Endodermal cell (in vitro differentiated cells): ENCODE results near the gene RALGPS1. TPM values are rescaled to one million over a fixed set of nuclear protein-coding genes. Genes with fewer than 3 reads are reported as not detected.

Experiments used
- DNase-seq: peaks from one replicate; pipeline ENCODE4 v3.0.0-alpha.2; 2017
- H3K27ac ChIP-seq: 2 replicates; pipeline ENCODE4 v1.5.1; 2013; ENCODE audit warnings: mild to moderate bottlenecking, low read depth, low read length, moderate library complexity
- H3K27me3 ChIP-seq: 2 replicates; pipeline ENCODE4 v1.6.1; 2013; ENCODE audit warnings: mild to moderate bottlenecking, low read length, moderate library complexity; ENCODE audit not compliant: insufficient read depth, control insufficient read depth, poor library complexity, severe bottlenecking
- H3K36me3 ChIP-seq: 2 replicates; pipeline ENCODE4 v1.7.0; 2013; ENCODE audit warnings: mild to moderate bottlenecking, low read length, moderate library complexity; ENCODE audit not compliant: control insufficient read depth, insufficient read depth
- H3K4me1 ChIP-seq: one replicate; pipeline ENCODE4 v1.7.0; 2013; ENCODE audit warnings: low read length; ENCODE audit not compliant: control insufficient read depth, insufficient read depth
- H3K4me3 ChIP-seq: 2 replicates; pipeline ENCODE4 v1.5.1; 2013; ENCODE audit warnings: mild to moderate bottlenecking, low read length, moderate library complexity
- H3K9ac ChIP-seq: 2 replicates; pipeline ENCODE4 v1.6.1; 2013; ENCODE audit warnings: mild to moderate bottlenecking, low read length, moderate library complexity; ENCODE audit not compliant: poor library complexity, severe bottlenecking; ENCODE audit errors: extremely low read depth
- H3K9me3 ChIP-seq: 2 replicates; pipeline ENCODE4 v1.6.1; 2013; ENCODE audit warnings: mild to moderate bottlenecking, low read length, moderate library complexity; ENCODE audit not compliant: control insufficient read depth
- H3K27ac Mint-ChIP-seq: 2 replicates; pipeline ENCODE4 v1.8.0; 2020; ENCODE audit warnings: mixed read lengths
- H3K27me3 Mint-ChIP-seq: 2 replicates; pipeline ENCODE4 v1.8.0; 2021; ENCODE audit warnings: mild to moderate bottlenecking, mixed read lengths; ENCODE audit not compliant: insufficient read depth
- H3K36me3 Mint-ChIP-seq: 2 replicates; pipeline ENCODE4 v1.8.0; 2020; ENCODE audit warnings: low read depth, mixed read lengths
- H3K4me1 Mint-ChIP-seq: 2 replicates; pipeline ENCODE4 v1.8.0; 2020; ENCODE audit warnings: mixed read lengths
- H3K4me3 Mint-ChIP-seq: 2 replicates; pipeline ENCODE4 v1.8.0; 2020; ENCODE audit warnings: mild to moderate bottlenecking, moderate library complexity, mixed read lengths
- H3K9me3 Mint-ChIP-seq: 2 replicates; pipeline ENCODE4 v1.8.0; 2020; ENCODE audit warnings: mild to moderate bottlenecking, mixed read lengths
- CTCF ChIP-seq: fragments of 200-600 bp; sonication (generic); conservative IDR thresholded peaks from 2 replicates; pipeline ENCODE4 v1.5.0; 2021; ENCODE audit warnings: antibody characterized with exemption, mild to moderate bottlenecking
- WGBS, 2 experiments: methylation state at CpG; one replicate each; pipeline versions ENCODE4 v1.1.5 to v1.1.7; 2013; ENCODE audit warnings: missing lambda C conversion rate in 2 of 2, mixed read lengths in 1 of 2; ENCODE audit not compliant: insufficient coverage in 1 of 2, insufficient read length in 1 of 2; 5-methylcytosine and 5-hydroxymethylcytosine counted together
- total RNA-seq, 2 donors: library from RNA; stranded (reverse); fragmentation: NEBNext Ultra II Directional in 1 of 2; extraction: Animal tissue kit (Norgen Biotek cat#: 25700) in 1 of 2; gene quantifications; 2 replicates in 1 of 2; 3 replicates in 1 of 2; pipeline ENCODE4 v1.2.1, GENCODE V29; 2021

RALGPS1 gene
- total RNA-seq, 2 donors from 2014 or later = 23.3 to 25.0 TPM

- Histone ChIP-seq H3K4me3 (no peak overlapping the region), H3K9me3 (no peaks in the 10 kb centered on the region), H3K9ac (no peak overlapping the region), H3K36me3 (no peaks in the 10 kb centered on the region), H3K27me3 (no peaks in the 10 kb centered on the region), H3K27ac (no peak overlapping the region), H3K4me1 (no peaks in the 10 kb centered on the region)
- Mint-ChIP-seq H3K36me3 (peaks cover 6% of the 10 kb centered on the region), H3K4me1 (peaks cover 7% of the 10 kb centered on the region), H3K27me3 (no peaks in the 10 kb centered on the region), H3K27ac (no peak overlapping the region), H3K9me3 (no peaks in the 10 kb centered on the region), H3K4me3 (no peak overlapping the region)
- DNase-seq = no peak
- 88 to 100% methylated on average over 2 of the region's 2 CpGs for WGBS, 2 experiments
- no peak for TF ChIP-seq CTCF
Observed at GRCh38 chr9:127064335-127064734, 149.8 kb downstream of the RALGPS1 start.

- Mint-ChIP-seq H3K4me3 (no peak overlapping the region), H3K4me1 (peaks cover 7% of the 10 kb centered on the region), H3K9me3 (no peaks in the 10 kb centered on the region), H3K27ac (no peak overlapping the region), H3K36me3 (peaks cover 8% of the 10 kb centered on the region), H3K27me3 (no peaks in the 10 kb centered on the region)
- H3K4me1 ChIP-seq = no peaks in the 10 kb centered on the region
- WGBS, 2 experiments = 92 to 100% methylated on average over 1 of the region's 1 CpG
- no peak overlapping the region for H3K4me3 ChIP-seq
- H3K27me3 ChIP-seq = no peaks in the 10 kb centered on the region
- DNase-seq = no peak
- no peaks in the 10 kb centered on the region for H3K36me3 ChIP-seq
- no peaks in the 10 kb centered on the region for H3K9me3 ChIP-seq
- no peak for TF ChIP-seq CTCF
- H3K27ac ChIP-seq = no peak overlapping the region
- H3K9ac ChIP-seq = no peak overlapping the region
Observed at GRCh38 chr9:127065592-127065991, 151.0 kb downstream of the RALGPS1 start.

GRCh38 chr9:127066060-127066850 lies 151.7 kb downstream of the RALGPS1 start:
- Histone ChIP-seq H3K4me1 (no peaks in the 10 kb centered on the region), H3K27ac (no peak overlapping the region), H3K4me3 (no peak overlapping the region), H3K9me3 (peaks cover 2% of the 10 kb centered on the region), H3K36me3 (no peaks in the 10 kb centered on the region), H3K9ac (no peak overlapping the region), H3K27me3 (no peaks in the 10 kb centered on the region)
- no peak for TF ChIP-seq CTCF
- H3K4me1 Mint-ChIP-seq = peaks cover 7% of the 10 kb centered on the region
- peak overlapping the region; percentile 12 for H3K27ac Mint-ChIP-seq
- no peak for DNase-seq
- peaks cover 1% of the 10 kb centered on the region for H3K9me3 Mint-ChIP-seq
- no peaks in the 10 kb centered on the region for H3K27me3 Mint-ChIP-seq
- no peak overlapping the region for H3K4me3 Mint-ChIP-seq
- peaks cover 9% of the 10 kb centered on the region for H3K36me3 Mint-ChIP-seq
- 85 to 96% methylated on average over 7 to 8 of the region's 9 CpGs for WGBS, 2 experiments
